GM18511 (cell line): ENCODE data around the gene PCDHGB6.
"Not testable (repeated sequence)": the region's sequence is repeated elsewhere in the genome, so short reads cannot be mapped to it uniquely, and the experiment has no call there.

ENCODE experiments used
- ATAC-seq: cut with Tn5 transposase; IDR thresholded peaks from one replicate; pipeline ENCODE4 v1.9.1; 2021; ENCODE audit warnings: mild to moderate bottlenecking, moderate library complexity; ENCODE audit not compliant: unreplicated experiment

Gene PCDHGB6

GRCh38 chr5:141388661-141389060 lies 19.2 kb upstream of the PCDHGB6 start:
- ATAC-seq: no peak

DNA sequence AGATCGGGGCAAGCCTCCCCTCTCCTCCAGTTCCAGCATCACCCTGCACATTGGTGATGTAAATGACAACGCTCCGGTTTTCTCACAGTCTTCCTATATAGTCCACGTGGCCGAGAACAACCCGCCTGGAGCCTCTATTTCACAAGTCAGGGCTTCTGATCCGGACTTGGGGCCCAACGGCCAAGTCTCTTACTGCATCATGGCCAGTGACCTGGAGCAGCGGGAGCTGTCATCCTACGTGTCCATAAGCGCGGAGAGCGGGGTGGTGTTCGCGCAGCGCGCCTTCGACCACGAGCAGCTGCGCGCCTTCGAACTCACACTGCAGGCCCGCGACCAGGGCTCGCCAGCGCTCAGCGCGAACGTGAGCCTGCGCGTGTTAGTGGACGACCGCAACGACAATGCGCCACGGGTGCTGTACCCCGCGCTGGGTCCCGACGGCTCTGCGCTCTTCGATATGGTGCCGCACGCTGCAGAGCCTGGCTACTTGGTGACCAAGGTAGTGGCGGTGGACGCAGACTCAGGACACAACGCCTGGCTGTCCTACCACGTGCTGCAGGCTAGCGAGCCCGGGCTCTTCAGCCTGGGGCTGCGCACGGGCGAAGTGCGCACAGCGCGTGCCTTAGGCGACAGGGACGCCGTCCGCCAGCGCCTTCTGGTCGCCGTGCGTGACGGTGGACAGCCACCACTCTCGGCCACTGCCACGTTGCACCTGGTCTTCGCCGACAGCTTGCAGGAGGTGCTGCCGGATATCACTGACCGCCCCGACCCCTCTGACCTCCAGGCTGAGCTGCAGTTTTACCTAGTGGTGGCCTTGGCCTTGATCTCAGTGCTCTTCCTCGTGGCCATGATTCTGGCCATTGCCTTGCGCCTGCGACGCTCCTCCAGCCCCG lies 18.4 kb upstream of the PCDHGB6 start:
- ATAC-seq: no peak

- ATAC-seq: no peak
These were observed 15.2 kb upstream of the PCDHGB6 start, which contains the start of gene PCDHGA8 for GRCh38 chr5:141392429-141393198. Gene PCDHGA8 (plus strand): TSS chr5:141392633. CDS start chr5:141392814, 181 bp downstream.

DNA sequence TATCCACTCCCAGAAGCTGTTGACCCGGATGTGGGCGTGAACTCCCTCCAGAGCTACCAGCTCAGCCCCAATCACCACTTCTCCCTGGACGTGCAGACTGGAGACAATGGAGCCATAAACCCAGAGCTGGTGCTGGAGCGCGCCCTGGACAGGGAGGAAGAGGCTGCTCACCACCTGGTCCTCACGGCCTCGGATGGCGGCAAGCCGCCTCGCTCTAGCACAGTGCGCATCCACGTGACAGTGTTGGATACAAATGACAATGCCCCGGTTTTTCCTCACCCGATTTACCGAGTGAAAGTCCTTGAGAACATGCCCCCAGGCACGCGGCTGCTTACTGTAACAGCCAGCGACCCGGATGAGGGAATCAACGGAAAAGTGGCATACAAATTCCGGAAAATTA lies 14.6 kb upstream of the PCDHGB6 start:
- ATAC-seq: no peak

GRCh38 chr5:141394401-141395187 lies 13.2 kb upstream of the PCDHGB6 start:
- not testable (repeated sequence) for ATAC-seq

DNA sequence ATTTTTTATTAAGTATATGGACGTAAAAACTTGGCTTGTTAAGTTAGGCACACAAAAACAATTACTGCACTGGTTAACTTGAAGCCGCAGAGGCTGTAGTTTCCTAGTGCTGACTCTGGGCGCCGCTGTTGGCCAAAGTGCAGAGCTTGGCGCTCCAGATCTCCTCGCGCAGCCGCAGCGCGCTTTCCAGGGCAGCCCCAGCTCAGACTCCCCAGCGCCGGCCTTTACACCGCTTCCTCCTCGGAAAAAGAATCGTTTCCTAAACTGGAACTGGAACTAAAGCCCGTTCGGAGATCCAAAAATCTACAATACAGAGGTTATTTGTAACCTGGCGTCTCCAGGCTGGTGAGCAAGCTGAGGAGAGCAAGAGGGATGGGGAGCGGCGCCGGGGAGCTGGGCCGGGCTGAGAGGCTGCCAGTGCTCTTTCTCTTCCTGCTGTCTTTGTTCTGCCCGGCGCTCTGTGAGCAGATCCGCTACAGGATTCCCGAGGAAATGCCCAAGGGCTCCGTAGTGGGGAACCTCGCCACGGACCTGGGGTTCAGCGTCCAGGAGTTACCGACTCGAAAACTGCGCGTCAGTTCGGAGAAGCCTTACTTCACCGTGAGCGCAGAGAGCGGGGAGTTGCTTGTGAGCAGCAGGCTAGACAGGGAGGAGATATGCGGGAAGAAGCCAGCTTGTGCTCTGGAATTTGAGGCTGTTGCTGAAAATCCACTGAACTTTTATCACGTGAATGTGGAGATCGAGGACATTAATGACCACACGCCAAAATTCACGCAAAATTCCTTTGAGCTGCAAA lies 9.9 kb upstream of the PCDHGB6 start, which contains the start of gene PCDHGB5:
PCDHGB5 (plus strand) TSS at position 192 of the 796 bp plus-strand sequence; CDS start at position 373, 181 bp downstream.
- ATAC-seq: not testable (repeated sequence)

DNA sequence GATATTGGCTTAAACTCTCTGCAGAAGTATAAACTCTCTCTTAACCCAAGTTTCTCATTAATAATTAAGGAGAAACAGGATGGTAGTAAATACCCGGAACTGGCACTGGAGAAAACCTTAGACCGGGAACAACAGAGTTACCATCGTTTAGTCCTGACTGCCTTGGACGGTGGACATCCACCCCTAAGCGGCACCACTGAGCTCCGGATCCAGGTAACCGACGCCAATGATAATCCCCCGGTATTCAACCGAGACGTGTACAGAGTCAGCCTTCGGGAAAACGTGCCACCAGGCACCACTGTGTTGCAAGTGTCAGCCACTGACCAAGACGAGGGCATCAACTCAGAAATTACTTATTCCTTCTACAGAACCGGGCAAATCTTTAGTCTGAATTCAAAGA lies 9.2 kb upstream of the PCDHGB6 start:
- ATAC-seq: no peak

DNA sequence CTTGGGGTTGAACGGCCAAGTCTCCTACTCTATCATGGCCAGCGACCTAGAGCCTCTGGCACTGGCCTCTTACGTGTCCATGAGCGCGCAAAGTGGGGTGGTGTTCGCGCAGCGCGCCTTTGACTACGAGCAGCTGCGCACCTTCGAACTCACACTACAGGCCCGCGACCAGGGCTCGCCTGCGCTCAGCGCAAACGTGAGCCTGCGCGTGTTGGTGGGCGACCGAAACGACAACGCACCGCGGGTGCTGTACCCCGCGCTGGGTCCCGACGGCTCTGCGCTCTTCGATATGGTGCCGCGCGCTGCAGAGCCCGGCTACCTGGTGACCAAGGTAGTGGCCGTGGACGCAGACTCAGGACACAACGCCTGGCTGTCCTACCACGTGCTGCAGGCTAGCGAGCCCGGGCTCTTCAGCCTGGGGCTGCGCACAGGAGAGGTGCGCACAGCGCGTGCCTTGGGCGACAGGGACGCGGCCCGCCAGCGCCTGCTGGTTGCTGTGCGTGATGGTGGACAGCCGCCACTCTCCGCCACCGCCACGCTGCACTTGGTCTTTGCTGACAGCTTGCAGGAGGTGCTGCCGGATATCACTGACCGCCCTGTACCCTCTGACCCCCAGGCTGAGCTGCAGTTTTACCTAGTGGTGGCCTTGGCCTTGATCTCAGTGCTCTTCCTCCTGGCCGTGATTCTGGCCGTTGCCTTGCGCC lies 8.1 kb upstream of the PCDHGB6 start:
- no peak for ATAC-seq

DNA sequence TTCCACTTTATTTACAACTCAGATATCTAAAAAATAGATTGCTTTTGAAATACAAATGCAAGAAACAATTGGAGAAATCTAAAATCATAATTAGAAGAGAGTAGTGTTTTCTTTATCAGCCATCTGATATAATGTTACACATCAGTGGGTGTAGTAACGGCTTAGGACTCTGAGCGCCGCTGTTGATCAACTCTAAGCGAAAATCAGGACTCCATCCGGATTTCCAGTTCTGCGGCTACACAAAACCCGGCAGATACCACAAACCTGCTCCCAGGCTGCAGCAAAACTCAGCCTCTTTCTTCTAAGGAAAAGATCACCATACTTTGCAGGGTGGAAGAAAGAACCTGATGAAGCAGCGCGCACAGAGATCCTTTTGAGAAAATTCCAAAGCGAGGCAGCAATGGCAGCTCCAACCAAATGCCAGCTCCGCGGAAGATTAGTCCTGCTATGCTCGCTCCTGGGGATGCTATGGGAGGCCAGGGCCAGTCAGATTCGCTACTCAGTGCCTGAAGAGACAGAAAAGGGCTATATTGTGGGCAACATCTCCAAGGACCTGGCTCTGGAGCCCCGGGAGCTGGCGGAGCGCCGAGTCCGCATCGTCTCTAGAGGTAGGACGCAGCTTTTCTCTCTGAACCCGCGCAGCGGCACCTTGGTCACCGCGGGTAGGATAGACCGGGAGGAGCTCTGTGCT lies 5.1 kb upstream of the PCDHGB6 start, which contains the start of gene PCDHGA9:
PCDHGA9 (plus strand) TSS at position 226 of the 691 bp plus-strand sequence; CDS start at position 401, 175 bp downstream.
- ATAC-seq: no peak

- ATAC-seq: no peak
These were observed 4.4 kb upstream of the PCDHGB6 start for GRCh38 chr5:141403387-141403786.

GRCh38 chr5:141409598-141410306 lies 1.9 kb downstream of the PCDHGB6 start:
- ATAC-seq: no peak

GRCh38 chr5:141411575-141411974 lies 3.8 kb downstream of the PCDHGB6 start:
- no peak for ATAC-seq

- ATAC-seq: peak; percentile 87
These were observed 5.2 kb downstream of the PCDHGB6 start, which contains the start of gene PCDHGA10 for GRCh38 chr5:141412854-141413539. Gene PCDHGA10 (plus strand): TSS chr5:141412987. CDS start chr5:141413176, 189 bp downstream.

DNA sequence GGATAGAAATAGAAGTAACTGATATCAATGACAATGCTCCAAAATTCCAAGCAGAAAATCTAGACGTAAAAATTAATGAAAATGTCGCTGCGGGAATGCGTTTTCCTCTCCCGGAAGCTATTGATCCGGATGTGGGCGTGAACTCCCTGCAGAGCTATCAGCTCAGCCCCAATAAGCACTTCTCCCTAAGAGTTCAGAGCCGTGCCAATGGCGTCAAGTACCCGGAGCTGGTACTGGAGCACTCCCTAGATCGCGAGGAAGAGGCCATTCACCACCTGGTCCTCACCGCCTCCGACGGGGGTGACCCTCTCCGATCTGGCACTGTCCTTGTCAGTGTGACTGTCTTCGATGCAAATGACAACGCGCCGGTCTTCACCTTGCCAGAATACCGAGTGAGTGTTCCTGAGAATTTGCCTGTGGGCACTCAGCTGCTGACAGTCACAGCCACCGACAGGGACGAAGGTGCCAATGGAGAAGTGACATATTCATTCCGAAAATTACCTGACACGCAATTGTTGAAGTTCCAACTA lies 5.8 kb downstream of the PCDHGB6 start:
- ATAC-seq: peak; percentile 39

GRCh38 chr5:141414548-141415274 lies 6.9 kb downstream of the PCDHGB6 start:
- not testable (repeated sequence) for ATAC-seq

DNA sequence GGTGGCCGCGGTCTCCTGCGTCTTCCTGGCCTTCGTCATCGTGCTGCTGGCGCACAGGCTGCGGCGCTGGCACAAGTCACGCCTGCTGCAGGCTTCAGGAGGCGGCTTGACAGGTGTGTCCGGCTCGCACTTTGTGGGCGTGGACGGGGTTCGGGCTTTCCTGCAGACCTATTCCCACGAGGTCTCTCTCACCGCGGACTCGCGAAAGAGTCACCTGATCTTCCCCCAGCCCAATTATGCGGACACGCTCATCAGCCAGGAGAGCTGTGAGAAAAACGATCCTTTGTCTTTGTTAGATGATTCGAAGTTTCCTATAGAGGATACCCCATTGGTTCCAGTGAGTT lies 7.4 kb downstream of the PCDHGB6 start:
- not testable (repeated sequence) for ATAC-seq
